Peyer's patch (tissue), 4 donors: ENCODE measurements around the gene ANO6.

Experiments
- CTCF ChIP-seq, 6 experiments: fragments of 450-650 bp in 4 of 6; fragments of 200-600 bp in 2 of 6; sonication (generic) in 1 of 6; IDR thresholded peaks; one replicate each; pipeline ENCODE4 v1.5.1; 2017 to 2019; ENCODE audit warnings: antibody characterized with exemption in 6 of 6, mild to moderate bottlenecking in 3 of 6, moderate library complexity in 1 of 6
- POLR2A ChIP-seq, 2 donors: fragments of 450-650 bp; IDR thresholded peaks; one replicate each; pipeline ENCODE4 v1.5.1; 2017; ENCODE audit warnings: antibody characterized with exemption in 2 of 2, mild to moderate bottlenecking in 2 of 2, moderate library complexity in 2 of 2

GRCh38 chr12:45184147-45184963, 31.5 kb upstream of the ANO6 start:
- TF ChIP-seq CTCF (IDR thresholded peaks at IDR 0.05) (no peak), POLR2A (IDR thresholded peaks at IDR 0.05) (no peak)
